DND-41 (cell line): Measurements from ENCODE around the gene EXOC3L1.

Experiments
- ATAC-seq: fragments of 200-7000 bp; cut with Tn5 transposase; 3 replicates; pipeline ENCODE4 v1.9.1; 2021; ENCODE audit warnings: low read depth; ENCODE audit not compliant: insufficient read depth
- DNase-seq: peaks from one replicate; pipeline ENCODE4 v3.0.0-alpha.2; 2020
- H2AFZ ChIP-seq: 2 replicates; pipeline ENCODE4 v1.6.0; 2012; ENCODE audit warnings: low read depth, low read length
- H3K27ac ChIP-seq: 2 replicates; pipeline ENCODE4 v1.5.1; 2012; ENCODE audit warnings: low read length, inconsistent platforms
- H3K27me3 ChIP-seq: fragments of 200-600 bp; sonication (generic); 2 replicates; pipeline ENCODE4 v1.6.0; 2012; ENCODE audit warnings: low read length, mild to moderate bottlenecking, inconsistent platforms; ENCODE audit not compliant: insufficient read depth, poor library complexity
- H3K36me3 ChIP-seq: 2 replicates; pipeline ENCODE4 v1.5.1; 2012; ENCODE audit warnings: low read length, inconsistent platforms; ENCODE audit not compliant: insufficient read depth
- H3K4me1 ChIP-seq: 2 replicates; pipeline ENCODE4 v1.5.1; 2012; ENCODE audit warnings: mild to moderate bottlenecking, low read length; ENCODE audit not compliant: insufficient read depth
- H3K4me2 ChIP-seq: 2 replicates; pipeline ENCODE4 v1.6.0; 2012; ENCODE audit warnings: mild to moderate bottlenecking, moderate library complexity, low read length, inconsistent platforms; ENCODE audit not compliant: insufficient read depth
- H3K4me3 ChIP-seq, 2 experiments: fragments of 200-600 bp in 1 of 2; shearing (Covaris generic) in 1 of 2; 2 replicates each; pipeline ENCODE4 v1.5.1; 2012 to 2016; ENCODE audit warnings: inconsistent platforms in 2 of 2, low read length in 2 of 2, mild to moderate bottlenecking in 2 of 2, low read depth in 1 of 2, moderate library complexity in 1 of 2
- H3K79me2 ChIP-seq: 2 replicates; pipeline ENCODE4 v1.6.0; 2012; ENCODE audit warnings: low read length, inconsistent platforms; ENCODE audit not compliant: insufficient read depth
- H3K9ac ChIP-seq: 2 replicates; pipeline ENCODE4 v1.6.0; 2012; ENCODE audit warnings: low read depth, mild to moderate bottlenecking, inconsistent platforms, low read length, moderate library complexity
- H3K9me3 ChIP-seq: 2 replicates; pipeline ENCODE4 v1.5.1; 2012; ENCODE audit warnings: low read length, moderate library complexity, mild to moderate bottlenecking, inconsistent platforms; ENCODE audit not compliant: insufficient read depth, severe bottlenecking
- H4K20me1 ChIP-seq: 2 replicates; pipeline ENCODE4 v1.6.0; 2012; ENCODE audit warnings: low read length; ENCODE audit not compliant: insufficient read depth
- EZH2 ChIP-seq: IDR thresholded peaks from 3 replicates; pipeline ENCODE4 v1.6.1; 2012; ENCODE audit warnings: borderline replicate concordance, low read depth, mild to moderate bottlenecking, moderate library complexity, low read length, inconsistent platforms; ENCODE audit not compliant: severe bottlenecking
- TF ChIP-seq, protein P1 (sequence below): IDR thresholded peaks from 2 replicates; pipeline ENCODE4 v1.5.1; 2012; ENCODE audit warnings: borderline replicate concordance, low read length, moderate library complexity, mild to moderate bottlenecking; ENCODE audit not compliant: poor library complexity, severe bottlenecking; ENCODE audit errors: extremely low read depth

EXOC3L1 gene

GRCh38 chr16:67166110-67166547 is 23.8 kb downstream of the EXOC3L1 start:
- H3K79me2 ChIP-seq, result peaks cover 6% of the 10 kb centered on the region; the same call in 1 of the 2 replicates
- no peak overlapping the region for H3K4me2 ChIP-seq

DNA sequence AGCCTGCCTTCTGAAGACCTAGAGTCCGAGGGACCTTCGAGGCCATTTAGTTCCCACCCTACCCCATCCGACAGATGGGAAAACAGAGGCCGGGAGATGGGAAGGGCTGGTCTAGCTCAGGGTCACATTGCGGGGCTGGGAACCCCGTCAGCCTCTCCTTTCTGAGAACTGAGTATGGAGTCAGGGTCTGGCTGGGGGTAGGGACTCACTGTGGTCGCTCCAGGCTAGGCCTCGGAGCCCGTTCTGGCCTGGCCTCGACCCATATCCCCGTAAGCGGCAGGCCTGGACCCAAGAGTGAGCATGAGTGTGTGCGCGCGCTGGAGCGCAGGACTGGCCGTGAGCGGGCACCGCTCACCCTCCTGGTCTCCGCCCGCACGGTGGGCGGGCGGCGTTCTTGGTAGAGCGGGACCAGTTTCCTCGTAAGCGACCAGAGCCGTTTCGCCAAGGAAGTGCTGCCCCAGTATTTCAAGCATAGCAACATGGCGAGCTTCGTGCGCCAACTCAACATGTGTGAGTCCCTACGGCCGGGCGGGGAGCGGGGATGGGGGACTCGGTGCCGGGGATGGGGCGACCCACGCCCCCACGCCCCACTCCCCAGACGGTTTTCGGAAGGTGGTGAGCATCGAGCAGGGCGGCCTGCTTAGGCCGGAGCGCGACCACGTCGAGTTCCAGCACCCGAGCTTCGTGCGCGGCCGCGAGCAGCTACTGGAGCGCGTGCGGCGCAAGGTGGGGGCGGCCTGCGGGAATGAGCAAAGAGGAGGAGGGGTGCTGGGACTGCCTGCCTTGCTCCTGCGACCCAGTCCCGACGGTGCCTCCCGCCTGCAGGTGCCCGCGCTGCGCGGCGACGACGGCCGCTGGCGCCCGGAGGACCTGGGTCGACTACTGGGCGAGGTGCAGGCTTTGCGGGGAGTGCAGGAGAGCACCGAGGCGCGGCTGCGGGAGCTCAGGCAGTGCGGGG is 24.5 kb downstream of the EXOC3L1 start:
- H3K4me3 ChIP-seq, result no peak overlapping the region
- DNase-seq (no peak), ATAC-seq (no peak)
- H3K36me3 ChIP-seq, result no peaks in the 10 kb centered on the region
- no peaks in the 10 kb centered on the region for H3K9me3 ChIP-seq
- H4K20me1 ChIP-seq, result peaks cover 6% of the 10 kb centered on the region
- peaks cover 34% of the 10 kb centered on the region for H3K4me1 ChIP-seq
- H3K79me2 ChIP-seq, result peaks cover 6% of the 10 kb centered on the region; the same call in 1 of the 2 replicates
- H3K27me3 ChIP-seq, result no peaks in the 10 kb centered on the region
- no peak overlapping the region for H3K9ac ChIP-seq
- no peak for TF ChIP-seq EZH2
- TF ChIP-seq, protein P1, sequence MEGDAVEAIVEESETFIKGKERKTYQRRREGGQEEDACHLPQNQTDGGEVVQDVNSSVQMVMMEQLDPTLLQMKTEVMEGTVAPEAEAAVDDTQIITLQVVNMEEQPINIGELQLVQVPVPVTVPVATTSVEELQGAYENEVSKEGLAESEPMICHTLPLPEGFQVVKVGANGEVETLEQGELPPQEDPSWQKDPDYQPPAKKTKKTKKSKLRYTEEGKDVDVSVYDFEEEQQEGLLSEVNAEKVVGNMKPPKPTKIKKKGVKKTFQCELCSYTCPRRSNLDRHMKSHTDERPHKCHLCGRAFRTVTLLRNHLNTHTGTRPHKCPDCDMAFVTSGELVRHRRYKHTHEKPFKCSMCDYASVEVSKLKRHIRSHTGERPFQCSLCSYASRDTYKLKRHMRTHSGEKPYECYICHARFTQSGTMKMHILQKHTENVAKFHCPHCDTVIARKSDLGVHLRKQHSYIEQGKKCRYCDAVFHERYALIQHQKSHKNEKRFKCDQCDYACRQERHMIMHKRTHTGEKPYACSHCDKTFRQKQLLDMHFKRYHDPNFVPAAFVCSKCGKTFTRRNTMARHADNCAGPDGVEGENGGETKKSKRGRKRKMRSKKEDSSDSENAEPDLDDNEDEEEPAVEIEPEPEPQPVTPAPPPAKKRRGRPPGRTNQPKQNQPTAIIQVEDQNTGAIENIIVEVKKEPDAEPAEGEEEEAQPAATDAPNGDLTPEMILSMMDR, result no peak
- no peak overlapping the region for H2AFZ ChIP-seq
- H3K27ac ChIP-seq, result no peak overlapping the region
- H3K4me2 ChIP-seq, result no peak overlapping the region

More at GRCh38 chr16:67166110-67166547, 23.8 kb downstream of the EXOC3L1 start:
- H2AFZ ChIP-seq, result no peak overlapping the region
- DNase-seq (no peak), ATAC-seq (no peak)
- no peak overlapping the region for H3K4me3 ChIP-seq
- H3K27me3 ChIP-seq, result no peaks in the 10 kb centered on the region
- TF ChIP-seq, protein P1, result no peak
- no peak for TF ChIP-seq EZH2
- peaks cover 6% of the 10 kb centered on the region for H4K20me1 ChIP-seq
- H3K4me1 ChIP-seq, result peaks cover 31% of the 10 kb centered on the region
- H3K27ac ChIP-seq, result no peak overlapping the region
- no peak overlapping the region for H3K9ac ChIP-seq
- no peaks in the 10 kb centered on the region for H3K9me3 ChIP-seq
- H3K36me3 ChIP-seq, result no peaks in the 10 kb centered on the region

- H3K27me3 ChIP-seq, result no peaks in the 10 kb centered on the region
- H2AFZ ChIP-seq, result no peak within 1 kb of the TSS
- DNase-seq (no peak), ATAC-seq (no peak)
- no peak within 1 kb of the TSS for H3K9ac ChIP-seq
- H3K9me3 ChIP-seq, result no peaks in the 10 kb centered on the region
- no peak within 1 kb of the TSS for H3K4me2 ChIP-seq
- H3K36me3 ChIP-seq, result no peaks in the 10 kb centered on the region
- no peak within 1 kb of the TSS for H3K4me3 ChIP-seq
- peaks cover 6% of the 10 kb centered on the region for H4K20me1 ChIP-seq
- peaks cover 32% of the 10 kb centered on the region for H3K4me1 ChIP-seq
- H3K27ac ChIP-seq, result no peak within 1 kb of the TSS
- TF ChIP-seq, protein P1, result no peak
- no peak for TF ChIP-seq EZH2
- H3K79me2 ChIP-seq, result peaks cover 6% of the 10 kb centered on the region; the same call in 1 of the 2 replicates
Measured at GRCh38 chr16:67164599-67165061, 25.3 kb downstream of the EXOC3L1 start, which contains the start of gene HSF4. Gene HSF4, plus strand, starts transcription at chr16:67164745. Its CDS starts 67 bp downstream, at chr16:67164812.
